H4 (cell line): Measurements from ENCODE around the gene RAD50. TPM values are rescaled to one million over a fixed set of nuclear protein-coding genes. Genes with fewer than 3 reads are reported as not detected.
"Not testable (repeated sequence)": the region's sequence is repeated elsewhere in the genome, so short reads cannot be mapped to it uniquely, and the experiment has no call there.

ENCODE experiments used
- DNase-seq: peaks from one replicate; pipeline ENCODE4 v3.0.0-alpha.2; 2015; ENCODE audit warnings: low spot score
- total RNA-seq: library from RNA; depleted of rRNA; stranded (reverse); fragments of >200 nt; shearing (Covaris generic); gene quantifications from 2 replicates; pipeline ENCODE4 v1.2.3, GENCODE V29; 2014

RAD50 gene
- total RNA-seq, 1 experiment from 2014 or later, result 24.8 TPM

- DNase-seq, result peak; percentile 83
These were observed 118.1 kb downstream of the RAD50 start for GRCh38 chr5:132674671-132675506.

- DNase-seq, result no peak
These were observed 119.3 kb downstream of the RAD50 start for GRCh38 chr5:132675936-132676689.

- peak; percentile 92 for DNase-seq
These were observed 120.4 kb downstream of the RAD50 start for GRCh38 chr5:132677191-132677590.

DNA sequence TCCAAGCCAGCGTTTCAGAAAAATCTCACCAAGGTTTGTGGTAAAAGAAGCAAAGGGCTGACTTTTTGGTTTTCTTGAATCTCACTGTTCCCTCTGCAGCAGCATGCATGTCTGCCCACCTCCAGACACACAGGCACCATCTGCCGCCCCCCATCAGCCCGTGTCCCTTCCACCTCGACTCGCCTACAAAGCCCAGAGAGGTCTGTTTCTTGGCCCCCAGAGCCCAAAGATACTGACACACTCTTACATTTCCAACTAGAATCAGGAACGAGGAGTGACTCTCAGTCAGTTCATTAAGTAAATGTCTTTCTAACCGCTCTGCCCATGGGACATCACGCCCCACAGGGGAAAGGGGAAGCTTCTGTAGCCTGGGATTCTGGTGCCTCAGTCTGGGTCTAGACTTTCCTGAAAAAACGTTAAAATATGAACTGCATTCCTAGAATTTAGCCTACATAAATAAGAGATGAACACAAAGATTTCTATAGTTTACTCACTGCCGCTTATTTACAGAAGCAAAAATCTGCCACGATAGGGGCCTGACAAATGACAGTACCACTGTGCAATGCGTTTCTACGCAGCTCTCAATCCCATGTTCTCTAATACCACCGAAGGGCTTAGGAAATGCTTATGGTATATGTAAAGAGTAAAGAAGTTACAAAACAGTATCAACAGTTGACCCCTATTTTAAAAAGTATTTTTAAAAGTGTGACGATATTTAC, 121.1 kb downstream of the RAD50 start:
- no peak for DNase-seq

DNA sequence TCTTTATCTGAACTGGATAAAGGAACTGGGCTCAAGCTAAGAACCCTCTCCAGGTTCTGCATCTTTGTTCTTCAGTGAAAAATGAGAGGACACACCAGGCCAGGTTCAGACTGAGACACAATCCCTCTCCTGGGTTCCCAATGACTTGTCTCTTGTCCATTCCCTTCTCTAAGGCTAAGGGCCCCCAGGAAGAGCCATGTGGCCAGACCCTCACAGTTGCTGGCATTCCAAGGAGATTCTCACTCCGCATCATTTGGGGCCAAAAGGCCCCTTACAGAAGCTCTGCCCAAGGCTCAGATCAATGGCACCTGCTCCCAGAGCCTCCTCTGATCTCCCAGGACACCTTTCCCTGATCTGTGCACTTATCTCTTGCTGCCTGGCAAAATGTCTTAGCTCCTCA, 122.0 kb downstream of the RAD50 start:
- no peak for DNase-seq

- no peak for DNase-seq
These were observed 122.4 kb downstream of the RAD50 start for GRCh38 chr5:132679166-132679565.

- DNase-seq, result no peak
These were observed 123.1 kb downstream of the RAD50 start for GRCh38 chr5:132679717-132680380.

DNA sequence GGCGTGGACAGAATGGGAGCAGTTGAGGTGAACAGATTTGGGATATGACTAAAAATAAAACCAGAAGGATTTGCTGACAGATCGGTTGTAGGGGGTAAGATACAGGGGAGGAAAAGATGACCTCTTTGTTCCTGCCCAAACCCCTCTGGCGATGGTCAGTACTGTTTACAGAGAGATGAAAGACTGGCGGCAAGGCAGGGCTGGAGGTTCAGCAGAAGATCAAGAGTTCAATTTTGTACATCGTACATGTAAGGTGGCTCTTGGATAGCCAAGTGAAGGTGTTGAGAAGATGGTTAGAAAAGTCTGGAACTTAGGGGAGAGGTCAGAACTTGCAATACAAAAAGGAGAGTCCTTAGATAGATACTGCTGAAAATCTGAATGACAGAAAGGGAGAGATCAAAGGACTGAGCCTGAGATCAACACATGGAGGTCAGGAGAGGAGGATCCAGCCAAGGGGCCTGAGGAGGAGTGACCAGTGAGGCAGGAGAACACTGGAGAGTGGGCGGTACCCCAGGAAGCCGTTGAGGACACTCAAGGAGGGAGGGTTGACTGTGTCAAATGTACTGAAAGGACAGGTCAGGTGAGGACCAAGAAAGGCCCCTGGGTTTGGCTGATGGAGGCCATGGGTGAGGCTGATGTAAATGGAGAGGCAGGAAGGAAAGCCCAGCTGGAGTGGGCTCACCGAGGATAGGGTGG, 124.2 kb downstream of the RAD50 start:
- no peak for DNase-seq

- no peak for DNase-seq
These were observed 124.7 kb downstream of the RAD50 start for GRCh38 chr5:132681476-132681831.

- DNase-seq, result no peak
These were observed 125.2 kb downstream of the RAD50 start for GRCh38 chr5:132681983-132682382.

DNA sequence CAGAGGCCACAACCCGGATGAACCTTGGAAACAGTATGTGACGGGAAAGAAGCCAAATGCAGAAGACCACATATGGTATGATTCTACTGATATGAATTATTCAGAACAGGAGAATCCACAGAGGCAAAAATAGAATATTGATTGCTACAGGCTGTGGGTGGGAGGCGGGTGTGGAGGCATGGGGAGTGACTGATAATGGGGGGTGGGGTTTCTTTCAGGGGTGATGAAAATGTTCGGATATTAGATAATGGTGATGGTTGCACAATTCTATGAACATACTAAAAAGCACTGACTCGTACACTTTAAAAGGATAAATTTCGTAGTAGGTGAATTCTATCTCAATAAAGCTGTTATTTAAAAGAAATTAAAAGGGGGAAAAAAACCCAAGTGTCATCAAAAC, 127.7 kb downstream of the RAD50 start:
- no peak for DNase-seq

GRCh38 chr5:132684922-132685720, 128.3 kb downstream of the RAD50 start:
- no peak for DNase-seq

- no peak for DNase-seq
These were observed 129.4 kb downstream of the RAD50 start for GRCh38 chr5:132686193-132686592.

- no peak for DNase-seq
These were observed 131.2 kb downstream of the RAD50 start for GRCh38 chr5:132687995-132688394.

GRCh38 chr5:132688536-132689339, 132.0 kb downstream of the RAD50 start:
- no peak for DNase-seq

- no peak for DNase-seq
These were observed 132.7 kb downstream of the RAD50 start for GRCh38 chr5:132689513-132689912.

DNA sequence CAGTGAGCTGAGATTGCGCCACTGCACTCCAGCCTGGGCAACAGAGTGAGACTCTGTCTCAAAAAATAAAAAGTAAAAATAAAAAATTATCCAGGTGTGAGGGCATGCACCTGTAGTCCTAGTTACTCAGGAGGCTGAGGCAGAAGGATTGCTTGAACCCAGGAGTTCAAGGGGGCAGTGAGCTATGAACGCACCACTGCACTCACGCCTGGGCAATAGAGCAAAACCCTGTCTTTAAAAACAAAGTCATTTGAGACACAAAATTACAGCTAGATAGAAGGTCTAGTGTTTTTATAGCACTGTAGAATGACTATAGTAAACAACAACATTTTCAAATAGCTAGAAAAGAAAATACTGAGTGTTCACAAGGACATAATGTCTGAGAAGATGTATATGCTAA, 133.4 kb downstream of the RAD50 start:
- no peak for DNase-seq

DNA sequence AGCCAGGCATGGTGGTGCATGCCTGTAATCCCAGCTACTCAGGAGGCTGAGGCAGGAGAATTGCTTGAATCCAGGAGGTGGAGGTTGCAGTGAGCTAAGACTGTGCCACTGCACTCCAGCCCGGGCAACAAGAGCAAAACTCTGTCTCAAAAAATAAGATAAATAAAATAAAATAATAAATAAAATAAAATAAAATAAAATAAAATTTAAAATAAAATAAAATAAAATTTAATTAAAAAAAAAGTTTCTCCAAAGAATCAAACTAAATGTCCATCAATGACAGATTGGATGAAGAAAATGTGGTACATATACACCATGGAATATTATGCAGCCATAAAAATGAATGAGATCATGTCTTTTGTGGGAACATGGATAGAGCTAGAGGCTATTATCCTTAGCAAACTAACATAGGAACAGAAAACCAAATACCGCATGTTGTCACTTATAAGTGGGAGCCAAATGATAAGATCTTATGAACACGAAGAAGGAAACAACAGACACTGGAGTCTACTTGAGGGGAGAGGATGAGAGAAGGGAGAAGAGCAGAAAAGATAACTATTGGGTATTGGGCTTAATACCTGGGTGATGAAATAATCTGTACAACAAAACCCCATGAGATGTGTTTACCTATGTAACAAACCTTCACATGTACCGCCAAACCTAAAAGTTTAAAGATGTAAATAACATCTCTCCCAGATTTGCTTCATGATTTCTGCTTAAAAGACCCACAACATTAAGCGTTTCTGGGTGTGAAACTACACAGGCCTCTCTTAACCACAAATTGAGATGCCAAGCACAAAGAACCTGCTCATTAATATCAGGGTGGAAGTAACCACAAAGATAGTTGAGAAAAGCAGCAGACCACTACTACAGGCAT, 135.2 kb downstream of the RAD50 start:
- not testable (repeated sequence) for DNase-seq

GRCh38 chr5:132692632-132692967, 135.8 kb downstream of the RAD50 start:
- no peak for DNase-seq
